Measurements from ENCODE around the gene SHC4.

GRCh38 chr15:48981941-48982340 is 18.2 kb upstream of the SHC4 start:
- TF ChIP-seq CTCF (IDR thresholded peaks at IDR 0.05) (no peak), POLR2A (IDR thresholded peaks at IDR 0.05) (no peak), EP300 (IDR thresholded peaks at IDR 0.05) (no peak), POLR2AphosphoS5 (IDR thresholded peaks at IDR 0.05) (no peak)
